HG03060 (cell line): ENCODE measurements around the gene EDN3.

Experiments used
- ATAC-seq: cut with Tn5 transposase; IDR thresholded peaks from one replicate; pipeline ENCODE4 v1.9.1; 2021; ENCODE audit warnings: low read depth, moderate number of reproducible peaks; ENCODE audit not compliant: unreplicated experiment

The EDN3 gene, protein sequence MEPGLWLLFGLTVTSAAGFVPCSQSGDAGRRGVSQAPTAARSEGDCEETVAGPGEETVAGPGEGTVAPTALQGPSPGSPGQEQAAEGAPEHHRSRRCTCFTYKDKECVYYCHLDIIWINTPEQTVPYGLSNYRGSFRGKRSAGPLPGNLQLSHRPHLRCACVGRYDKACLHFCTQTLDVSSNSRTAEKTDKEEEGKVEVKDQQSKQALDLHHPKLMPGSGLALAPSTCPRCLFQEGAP

DNA sequence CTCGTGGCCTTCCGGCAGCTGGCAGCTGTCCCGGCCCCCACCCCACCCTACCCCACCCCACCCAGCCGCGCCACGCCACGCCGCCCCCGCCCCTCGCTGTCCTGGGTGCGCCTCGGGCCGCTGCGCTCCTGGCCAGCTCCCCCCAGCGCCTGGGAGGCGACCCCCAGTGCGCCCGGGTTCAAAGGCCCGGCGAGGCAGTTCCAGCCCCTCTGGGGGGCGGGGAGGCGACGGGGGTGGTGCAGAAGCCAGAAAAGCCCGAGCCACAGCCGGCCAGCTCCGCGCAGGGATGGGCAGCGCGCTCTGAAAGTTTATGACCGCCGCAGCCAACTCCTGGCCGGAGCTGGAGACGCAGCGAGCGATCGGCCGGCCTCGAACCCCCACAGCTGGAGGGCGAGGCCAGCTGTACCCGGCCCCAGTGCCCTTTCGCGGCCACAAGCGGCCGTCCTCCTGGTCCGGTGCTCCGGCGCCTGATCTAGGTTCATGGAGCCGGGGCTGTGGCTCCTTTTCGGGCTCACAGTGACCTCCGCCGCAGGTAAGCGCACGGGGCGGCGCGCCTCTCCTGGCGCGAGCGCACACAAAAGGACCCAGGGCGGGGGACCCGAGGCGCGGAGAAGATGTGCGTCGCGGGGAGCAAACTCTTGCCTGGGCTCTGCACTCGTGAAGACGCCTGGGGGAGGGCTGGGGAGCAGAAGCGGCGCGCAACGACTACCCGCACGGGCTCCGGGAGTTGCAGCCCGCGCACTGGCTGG, at the start of gene EDN3:
Gene EDN3, plus strand, starts transcription at position 279 of the 749 bp plus-strand sequence. Its CDS starts 202 bp downstream, at position 481.
- no peak for ATAC-seq

DNA sequence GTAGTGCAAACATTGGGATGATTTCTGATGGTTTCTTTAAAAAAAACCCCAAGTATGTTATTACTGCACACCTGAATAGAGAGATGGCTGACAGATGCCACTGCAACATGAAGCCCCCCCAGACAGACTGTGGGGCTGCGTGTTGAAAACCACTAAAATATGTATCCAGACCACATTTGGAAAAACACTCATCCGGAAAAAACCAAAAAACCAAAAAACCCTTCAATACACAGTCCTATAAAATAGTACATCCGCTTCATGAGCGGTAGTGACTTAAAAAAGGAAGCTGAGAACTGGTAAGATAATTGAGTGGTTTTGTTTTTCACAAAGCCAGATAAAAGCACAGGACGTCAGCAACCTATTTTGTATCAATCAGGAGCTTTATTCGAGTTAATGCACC, 47.1 kb upstream of the EDN3 start:
- ATAC-seq, result no peak

DNA sequence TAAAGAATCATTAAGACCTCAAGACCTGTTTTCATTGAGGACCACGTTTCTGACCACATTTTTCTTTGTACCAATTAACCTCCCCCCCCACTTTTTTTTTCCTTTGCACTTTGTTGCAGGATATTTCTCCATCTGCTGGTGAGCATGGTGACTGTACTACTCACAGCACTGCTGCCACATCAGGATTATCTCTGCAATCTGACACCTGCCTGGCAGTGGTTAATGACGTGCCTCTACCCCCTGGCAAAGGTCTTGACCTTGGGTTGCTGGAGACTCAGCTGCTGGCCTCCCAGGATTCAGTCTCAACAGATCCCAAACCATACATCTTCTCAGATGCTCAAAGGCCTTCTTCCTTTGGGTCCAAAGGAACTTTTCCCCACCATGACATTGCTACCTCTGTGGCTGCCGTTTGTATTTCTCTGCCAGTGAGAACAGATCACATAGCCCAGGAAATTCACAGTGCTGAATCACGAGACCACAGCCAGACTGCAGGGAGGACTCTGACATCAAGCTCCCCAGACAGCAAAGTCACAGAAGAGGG, 46.6 kb upstream of the EDN3 start:
- no peak for ATAC-seq

DNA sequence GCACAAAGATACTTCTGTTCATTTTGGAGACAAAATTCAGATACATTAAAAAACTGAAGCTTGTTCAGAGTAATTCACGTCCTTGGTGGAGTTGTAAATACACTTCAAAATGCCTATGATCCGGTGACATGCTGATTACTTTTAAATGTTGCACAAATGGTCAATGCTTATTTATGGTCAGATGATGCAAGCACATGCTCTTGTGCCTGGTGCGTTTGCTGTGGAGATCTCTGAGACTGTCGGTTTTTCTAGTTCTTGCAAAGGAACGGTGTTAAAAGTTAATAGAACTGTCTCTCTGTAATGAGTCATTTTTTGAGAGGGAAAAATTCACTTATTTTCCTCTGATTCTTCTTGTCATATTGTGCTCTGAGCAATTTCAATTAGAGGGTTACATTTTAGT, 45.2 kb upstream of the EDN3 start:
- ATAC-seq, result no peak

DNA sequence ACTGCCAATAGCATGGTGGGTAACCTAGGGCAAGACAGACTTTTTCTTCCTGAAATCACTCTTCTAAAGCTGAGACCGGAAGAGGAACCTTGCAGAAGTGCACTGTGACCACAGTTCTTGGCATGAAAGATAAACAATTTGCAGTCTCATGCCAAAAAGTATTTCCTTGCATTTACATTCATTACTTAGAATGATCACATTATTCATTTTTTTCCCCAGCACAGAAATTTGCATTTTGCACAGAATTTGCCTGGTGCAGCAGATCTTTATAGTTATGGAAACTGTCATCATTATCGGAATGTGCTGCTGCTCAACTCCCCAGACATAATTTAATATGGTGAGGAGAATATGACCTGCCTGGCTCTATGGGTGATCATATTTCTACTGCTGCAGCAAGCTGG, 42.2 kb upstream of the EDN3 start:
- no peak for ATAC-seq

DNA sequence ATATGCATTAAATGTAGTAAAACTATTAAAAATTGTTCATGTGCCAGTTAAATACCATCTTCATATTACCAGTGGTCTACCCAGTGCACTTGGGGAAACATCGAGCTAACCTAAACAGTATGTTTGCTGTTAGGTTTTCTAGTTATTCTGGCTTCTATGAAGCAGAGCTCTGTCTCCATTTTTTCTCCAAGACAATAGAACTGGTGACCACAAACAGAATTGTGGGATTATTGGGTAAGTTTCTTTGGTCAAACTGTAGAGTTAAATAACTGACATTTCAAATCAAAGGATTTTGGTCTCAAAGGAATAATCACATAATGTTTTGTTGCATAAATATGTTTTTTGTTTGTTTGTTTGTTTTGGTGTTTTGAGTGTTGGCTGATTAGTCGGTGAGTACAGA, 40.5 kb upstream of the EDN3 start:
- no peak for ATAC-seq

DNA sequence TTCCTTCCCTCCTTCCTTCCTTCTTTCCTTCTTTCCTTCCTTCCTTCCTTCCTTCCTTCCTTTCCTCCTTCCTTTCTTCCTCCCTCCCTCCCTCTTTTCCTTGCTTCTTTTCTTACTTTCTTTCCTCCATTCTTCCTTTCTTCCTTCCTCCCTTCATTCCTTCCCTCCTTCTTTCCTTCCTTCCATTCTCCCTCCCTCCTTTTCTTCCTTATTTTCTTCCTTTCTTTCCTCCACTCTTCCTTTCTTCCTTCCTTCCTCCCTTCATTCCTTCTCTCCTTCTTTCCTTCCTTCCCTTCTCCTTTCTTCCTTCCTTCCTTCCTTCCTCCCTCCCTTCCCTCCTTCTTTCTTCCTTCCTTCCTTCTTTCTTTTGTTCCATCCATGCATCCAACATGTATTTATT, 35.1 kb upstream of the EDN3 start:
- ATAC-seq, result no peak

DNA sequence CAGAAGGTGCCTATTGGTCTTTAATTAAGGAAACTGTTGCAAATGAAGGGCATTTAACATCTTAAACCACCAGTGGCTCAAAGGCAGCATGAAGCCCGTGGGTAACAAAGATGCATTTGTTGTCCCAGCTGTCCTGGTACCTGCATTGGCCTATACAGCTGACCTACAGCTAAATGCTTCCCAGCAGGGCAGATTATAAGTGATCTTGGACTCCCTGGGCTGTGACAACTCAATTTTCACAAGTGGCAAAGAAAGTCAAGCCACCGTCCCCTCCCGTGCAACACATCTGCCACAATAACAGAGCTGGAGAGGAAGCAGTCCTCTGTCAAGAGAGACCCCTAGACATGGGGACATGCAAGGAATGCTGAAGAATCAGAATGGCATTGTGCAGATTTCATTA, 31.5 kb upstream of the EDN3 start:
- ATAC-seq, result no peak

DNA sequence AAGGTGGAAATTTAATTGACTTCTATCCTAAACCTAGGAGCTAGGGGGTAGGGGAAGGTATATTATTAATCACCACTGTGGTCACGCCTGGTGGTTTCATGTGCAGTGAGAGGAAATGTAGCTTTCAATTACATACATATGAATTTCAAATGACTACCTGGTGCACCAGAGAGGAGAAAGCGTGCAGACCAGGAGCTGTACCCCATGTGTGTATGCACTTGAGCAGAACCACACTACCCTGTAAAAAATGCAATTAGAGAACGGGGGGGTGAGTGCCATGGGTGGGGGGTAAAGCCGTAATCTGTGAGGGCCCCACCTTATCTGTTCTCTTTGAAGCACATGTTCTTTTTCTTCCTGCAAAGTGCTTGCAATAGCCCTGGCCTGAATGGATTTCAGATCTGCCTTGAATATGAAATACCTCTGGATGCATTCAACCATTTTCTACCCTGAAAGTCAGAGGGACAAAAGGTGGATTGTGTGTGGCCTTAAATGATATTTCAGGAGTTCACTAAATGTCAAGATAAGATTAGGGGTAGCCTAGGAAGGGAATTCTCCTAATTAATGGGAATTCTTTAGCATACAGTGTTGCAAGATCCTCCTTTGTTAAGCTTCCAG, 30.9 kb upstream of the EDN3 start:
- no peak for ATAC-seq

DNA sequence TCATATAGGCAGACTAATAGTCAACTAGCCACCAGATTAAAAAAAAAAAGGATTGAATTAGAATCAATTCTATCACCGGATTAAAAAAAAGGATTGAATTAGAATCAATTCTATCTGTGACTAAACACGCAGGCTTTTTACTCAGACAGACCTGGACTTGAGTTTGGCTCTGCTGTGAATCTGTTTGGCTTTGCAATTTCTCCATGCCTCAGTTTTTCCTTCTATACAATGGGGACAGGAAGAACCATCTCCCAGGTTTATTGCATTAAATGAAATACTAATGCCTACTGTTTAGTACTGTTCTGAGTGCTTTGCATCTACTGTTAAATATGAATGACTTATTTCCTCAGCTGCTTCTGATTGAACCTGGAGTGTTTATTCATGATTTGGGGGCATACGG, 30.0 kb upstream of the EDN3 start:
- no peak for ATAC-seq

DNA sequence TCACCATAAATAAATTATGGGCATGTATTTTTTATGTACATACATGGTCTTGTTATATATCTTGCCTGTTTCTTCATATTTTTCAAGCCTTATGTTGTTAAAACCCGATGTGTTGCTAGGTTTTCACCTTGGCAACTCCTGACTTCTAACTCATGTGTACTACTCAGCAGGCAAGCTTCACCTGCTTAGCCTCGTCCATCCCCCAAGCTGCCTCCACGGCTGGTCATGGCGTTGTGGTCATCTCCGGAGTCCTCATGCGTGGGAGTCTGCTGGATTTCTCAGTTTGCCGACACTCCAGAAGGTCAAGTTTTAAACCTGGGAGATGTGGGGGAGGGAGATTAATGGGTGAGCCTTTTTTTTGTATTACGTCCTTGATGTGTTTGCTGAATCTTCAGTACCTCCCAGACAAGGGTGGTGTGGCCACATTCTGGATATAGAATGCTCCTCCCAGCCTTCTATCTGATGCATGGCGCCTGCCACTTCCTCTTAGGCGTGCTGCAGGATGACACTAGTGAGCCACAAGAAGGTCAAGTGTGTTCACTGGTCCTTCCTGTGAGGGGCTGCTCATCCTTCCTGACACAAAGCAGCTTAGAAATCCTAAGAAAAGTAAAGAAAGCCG, 26.6 kb upstream of the EDN3 start:
- no peak for ATAC-seq

DNA sequence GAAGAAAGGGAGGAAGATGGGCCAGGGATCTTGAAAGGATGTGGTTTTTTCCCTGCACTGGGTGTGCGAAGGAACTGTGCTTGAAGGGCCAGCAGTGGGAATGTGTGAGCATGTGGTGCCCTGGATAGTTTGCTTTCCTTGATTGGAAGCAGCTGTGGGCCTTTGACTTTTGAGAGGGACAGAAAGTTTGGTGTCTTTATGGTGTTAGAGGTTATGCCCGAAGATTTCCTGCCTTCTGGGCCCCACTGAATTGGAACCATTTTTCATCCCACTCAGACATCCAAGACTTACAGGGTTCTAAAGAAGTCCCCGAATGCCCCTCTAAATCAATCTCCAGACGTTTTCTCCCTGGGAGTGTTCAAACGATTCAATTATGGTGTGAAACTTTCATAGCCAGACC, 23.5 kb upstream of the EDN3 start:
- ATAC-seq, result no peak

DNA sequence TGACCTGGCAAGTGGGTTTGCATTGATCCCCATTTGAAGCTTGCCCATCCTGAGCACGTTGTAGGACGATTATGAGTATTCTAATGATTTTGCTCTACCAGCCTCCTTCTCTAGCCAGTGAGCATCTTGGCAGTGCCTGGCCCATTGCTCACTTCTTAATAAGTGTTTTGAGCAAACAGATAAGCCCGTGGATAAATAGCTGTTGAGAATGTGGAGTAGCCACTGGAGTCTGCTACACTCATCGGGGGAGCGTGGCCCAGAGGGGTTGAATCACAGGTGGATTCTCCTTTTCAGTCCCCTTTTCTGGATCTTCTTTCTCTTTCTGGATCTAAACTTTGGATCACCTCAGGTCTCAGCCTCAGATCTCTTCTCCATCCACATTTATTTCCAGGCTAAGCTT, 15.9 kb upstream of the EDN3 start:
- ATAC-seq, result no peak

DNA sequence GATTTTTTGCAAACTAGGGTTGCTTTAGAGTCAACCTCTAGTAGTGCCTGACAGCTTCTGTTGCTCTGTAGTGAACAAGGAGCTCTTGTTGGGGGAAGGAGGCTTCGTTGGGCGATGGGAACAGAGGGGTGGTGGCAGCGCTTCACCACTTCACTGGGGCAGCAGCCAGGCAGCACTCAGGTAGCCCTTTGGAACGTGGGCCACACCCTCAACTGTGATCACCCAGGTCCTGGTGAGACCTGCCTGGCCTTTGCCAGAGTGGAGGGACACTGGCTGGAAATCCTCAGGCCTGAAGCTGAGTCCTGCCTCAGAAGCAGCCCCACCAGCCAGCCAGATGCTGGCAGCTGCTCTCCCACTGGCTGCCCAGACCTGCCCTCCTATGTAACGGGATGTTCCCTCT, 10.4 kb upstream of the EDN3 start:
- ATAC-seq, result no peak

DNA sequence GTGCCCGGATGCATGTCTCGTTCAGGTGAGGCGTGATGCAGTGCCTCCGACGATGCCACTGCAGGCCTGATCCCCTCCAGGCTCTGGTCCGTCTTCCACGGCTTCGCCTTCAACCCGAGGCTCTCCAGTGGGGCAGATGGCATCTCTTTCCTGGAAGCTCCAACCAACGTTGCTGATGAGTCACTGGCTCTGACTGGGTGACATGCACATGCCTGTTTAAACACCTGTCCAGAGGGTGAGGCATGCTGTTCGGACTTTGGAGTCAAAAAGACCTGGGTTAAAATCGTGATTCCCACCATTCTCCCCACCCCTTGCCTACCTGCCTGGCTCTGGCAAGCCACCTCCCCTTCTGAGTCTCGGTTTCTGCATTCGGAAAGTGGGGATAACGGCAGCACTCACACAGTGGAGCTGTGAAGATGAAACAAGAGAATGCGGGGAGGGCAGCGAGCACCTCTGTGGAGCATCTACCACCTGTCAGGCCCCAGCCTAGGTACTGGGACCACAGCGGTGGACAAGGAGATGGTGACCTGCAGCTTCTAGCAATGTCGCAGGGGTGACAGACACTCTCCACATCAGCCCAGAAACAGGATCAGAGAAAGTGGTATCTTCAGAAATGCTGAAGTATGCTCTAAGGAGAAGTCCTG, 8.5 kb upstream of the EDN3 start:
- no peak for ATAC-seq

DNA sequence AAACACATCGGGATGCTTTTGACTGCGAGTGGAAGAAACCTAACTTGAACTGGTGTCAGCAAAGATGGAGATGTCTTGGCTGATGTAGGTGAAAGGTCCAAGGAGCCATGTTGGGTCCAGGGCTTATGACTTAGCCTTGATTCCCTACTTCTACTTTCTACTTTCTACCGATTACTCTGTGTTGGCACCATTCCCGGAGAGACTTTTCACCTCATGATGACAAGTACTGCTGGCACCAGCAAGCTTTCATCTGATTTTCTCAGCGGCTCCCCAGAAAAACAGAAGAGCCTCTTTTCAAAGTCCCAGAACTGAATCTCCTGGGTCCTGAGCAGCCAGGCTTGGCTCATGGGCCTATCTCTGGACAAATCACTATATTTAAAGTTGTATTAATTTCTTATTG, 4.9 kb upstream of the EDN3 start:
- ATAC-seq, result no peak

DNA sequence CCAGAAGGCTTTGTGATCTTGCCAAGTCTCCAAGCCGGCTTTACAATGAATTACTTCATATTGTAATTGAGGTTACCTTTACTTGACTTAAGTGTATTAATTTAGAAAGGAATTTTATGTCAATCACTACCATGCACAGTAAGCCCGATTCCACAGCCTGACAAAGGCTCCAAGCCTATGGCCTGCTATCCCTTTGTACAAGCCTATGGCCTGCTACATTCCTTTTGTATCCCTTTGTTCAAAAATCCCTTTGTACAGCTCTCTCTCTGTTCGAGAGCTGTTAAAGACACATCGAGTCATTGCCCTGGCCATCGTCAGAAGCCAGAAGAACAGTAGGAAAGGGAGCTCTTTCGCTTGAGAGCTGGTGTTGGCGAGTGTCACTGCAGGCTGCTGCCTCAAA, 2.7 kb upstream of the EDN3 start:
- ATAC-seq, result no peak

DNA sequence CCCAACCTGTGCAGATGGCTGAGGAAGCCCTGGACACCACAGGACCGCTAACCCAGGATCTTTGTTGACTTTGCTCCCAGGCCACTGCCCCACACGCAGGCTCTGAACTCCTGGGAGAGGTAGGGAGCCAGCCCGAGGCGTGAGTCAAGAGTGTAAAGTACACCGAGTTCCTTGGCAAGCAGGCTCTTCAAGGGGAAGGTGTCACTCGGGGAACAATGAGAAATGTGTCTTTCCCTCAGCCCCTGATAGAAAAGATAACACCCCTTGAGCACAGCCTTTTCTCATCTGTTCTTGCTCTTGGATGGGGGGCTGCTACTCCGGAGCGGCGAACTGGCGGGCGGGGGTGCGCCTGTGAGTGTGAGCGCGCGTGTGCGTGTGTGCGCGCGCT, 472 bp upstream of the EDN3 start:
- no peak for ATAC-seq

DNA sequence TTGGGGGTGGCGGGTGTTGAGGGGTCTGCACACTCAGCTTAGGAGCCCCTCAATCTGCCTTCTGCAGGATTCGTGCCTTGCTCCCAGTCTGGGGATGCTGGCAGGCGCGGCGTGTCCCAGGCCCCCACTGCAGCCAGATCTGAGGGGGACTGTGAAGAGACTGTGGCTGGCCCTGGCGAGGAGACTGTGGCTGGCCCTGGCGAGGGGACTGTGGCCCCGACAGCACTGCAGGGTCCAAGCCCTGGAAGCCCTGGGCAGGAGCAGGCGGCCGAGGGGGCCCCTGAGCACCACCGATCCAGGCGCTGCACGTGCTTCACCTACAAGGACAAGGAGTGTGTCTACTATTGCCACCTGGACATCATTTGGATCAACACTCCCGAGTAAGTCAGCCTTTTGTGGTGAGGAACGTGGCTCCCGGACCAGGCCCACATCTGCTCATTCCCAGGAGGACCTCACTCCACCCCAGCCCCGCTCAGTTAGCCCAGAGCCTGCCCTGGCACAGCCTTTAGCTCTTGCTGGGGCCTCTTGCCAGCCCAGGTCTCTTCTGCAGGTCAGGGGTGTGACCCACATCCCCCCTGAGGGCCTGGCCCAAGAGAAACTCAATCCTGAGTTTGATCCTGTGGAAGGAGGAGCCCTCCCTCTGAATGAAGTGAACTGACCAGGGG, 1.1 kb downstream of the EDN3 start:
- ATAC-seq, result no peak

DNA sequence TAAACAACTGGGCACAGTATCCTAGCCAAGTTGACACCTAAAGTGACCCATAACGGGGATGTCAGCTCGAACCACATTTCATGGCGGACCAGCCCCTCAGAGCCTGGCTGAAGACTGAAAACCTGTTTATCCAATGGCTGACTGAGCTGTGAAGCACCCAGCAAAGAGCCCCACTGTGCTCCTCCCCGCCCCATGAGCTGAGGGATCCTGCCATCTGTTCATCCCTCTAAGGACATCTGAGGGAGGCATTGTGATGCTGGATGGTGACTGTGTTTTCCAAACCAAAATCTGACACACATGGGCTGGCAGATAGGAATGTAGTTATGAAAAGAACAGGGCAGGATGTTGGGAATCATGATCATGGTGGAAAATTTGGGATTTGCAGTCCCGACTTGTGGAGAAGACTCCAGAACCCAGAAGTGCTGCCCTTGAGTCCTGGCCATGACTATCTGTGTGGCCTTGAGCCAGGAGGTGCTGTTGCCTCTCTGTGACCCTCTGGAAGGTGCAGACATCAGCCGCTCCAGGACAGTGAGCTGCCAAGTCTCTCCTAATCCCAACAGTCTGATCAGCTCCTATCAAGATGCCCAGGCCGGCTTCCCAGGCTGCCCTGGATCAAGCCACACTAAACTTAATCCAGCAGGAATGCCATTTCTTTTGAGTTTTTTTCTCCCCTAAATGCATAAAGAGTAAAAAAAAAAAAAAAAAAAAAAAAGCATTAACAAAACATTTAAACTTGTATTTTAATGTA, 5.7 kb downstream of the EDN3 start:
- no peak for ATAC-seq
